ENCODE measurements around the gene PRCC. TPM values are rescaled to one million over a fixed set of nuclear protein-coding genes. Genes with fewer than 3 reads are reported as not detected.

PRCC gene
- total RNA-seq, 4 donors from 2014 or later, result 25.1 to 44.6 (median 30.8) TPM

DNA sequence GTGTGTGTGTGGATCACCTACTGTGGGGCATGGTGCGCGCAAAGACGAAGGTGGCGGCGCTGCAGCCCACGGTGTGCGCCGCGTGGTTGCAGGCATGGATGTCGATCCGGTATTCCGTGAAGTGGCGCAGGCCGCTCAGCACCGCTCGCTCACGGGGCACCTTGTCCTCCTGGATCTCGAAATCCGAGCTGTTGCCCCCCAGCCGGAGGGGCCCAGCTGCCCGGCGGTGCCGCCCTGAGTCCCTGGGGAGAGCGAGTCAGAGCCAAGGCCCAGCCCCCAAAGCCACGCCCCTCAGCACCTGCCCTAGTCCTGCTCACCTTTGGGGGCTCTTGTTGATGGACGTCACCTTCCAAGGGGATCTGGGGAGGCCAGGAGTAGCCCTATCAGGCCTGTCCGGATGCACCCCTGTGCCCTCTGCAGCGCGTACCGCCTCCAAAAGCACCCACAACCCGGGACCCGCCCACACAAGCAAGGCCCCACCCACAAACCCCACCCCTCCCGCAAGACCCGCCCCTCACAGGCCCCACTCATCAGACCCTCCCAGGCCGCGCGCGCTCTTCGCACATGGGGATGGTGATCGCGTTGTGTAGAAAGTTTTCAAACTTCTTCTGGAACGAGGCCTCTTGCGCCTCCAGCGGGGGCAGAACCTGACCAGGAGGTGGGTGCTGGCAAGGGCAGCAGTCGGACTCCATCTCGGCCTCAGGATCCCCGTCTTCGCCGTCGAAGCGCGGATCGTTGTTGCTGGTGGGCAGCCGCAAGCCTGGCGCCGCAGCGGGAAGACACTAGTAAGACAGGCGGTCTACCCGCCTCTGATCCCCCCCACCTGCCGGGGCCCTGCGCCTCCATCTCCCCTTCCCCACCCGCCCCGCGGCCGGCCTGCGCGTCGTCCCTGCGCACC lies 78.0 kb downstream of the PRCC start:
- WGBS, 2 donors, result 13 to 26% methylated on average over 38 to 41 of the region's 69 CpGs
- Histone ChIP-seq H3K27me3 (peaks cover 0 to 84% of the 10 kb centered on the region in 2 donors), H3K4me1 (peaks cover 0 to 22% (median 0%) of the 10 kb centered on the region in 4 donors), H3K9me3 (no peaks in the 10 kb centered on the region), H3K36me3 (no peaks in the 10 kb centered on the region), H3K27ac (no peak overlapping the region), H3K4me3 (no peak overlapping the region)
- DNase-seq (ENCODE audit: low spot score in 2 of 2), result no peak
- TF ChIP-seq POLR2A (IDR thresholded peaks at IDR 0.05) (no peak), EP300 (IDR thresholded peaks at IDR 0.05) (no peak)
- TF ChIP-seq, protein P1, sequence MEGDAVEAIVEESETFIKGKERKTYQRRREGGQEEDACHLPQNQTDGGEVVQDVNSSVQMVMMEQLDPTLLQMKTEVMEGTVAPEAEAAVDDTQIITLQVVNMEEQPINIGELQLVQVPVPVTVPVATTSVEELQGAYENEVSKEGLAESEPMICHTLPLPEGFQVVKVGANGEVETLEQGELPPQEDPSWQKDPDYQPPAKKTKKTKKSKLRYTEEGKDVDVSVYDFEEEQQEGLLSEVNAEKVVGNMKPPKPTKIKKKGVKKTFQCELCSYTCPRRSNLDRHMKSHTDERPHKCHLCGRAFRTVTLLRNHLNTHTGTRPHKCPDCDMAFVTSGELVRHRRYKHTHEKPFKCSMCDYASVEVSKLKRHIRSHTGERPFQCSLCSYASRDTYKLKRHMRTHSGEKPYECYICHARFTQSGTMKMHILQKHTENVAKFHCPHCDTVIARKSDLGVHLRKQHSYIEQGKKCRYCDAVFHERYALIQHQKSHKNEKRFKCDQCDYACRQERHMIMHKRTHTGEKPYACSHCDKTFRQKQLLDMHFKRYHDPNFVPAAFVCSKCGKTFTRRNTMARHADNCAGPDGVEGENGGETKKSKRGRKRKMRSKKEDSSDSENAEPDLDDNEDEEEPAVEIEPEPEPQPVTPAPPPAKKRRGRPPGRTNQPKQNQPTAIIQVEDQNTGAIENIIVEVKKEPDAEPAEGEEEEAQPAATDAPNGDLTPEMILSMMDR (IDR thresholded peaks at IDR 0.05), result no peak

- no peak for DNase-seq (ENCODE audit: low spot score in 2 of 2)
- TF ChIP-seq, protein P1 (IDR thresholded peaks at IDR 0.05), result no peak
- TF ChIP-seq EP300 (IDR thresholded peaks at IDR 0.05), result no peak
- no peak for TF ChIP-seq POLR2A (IDR thresholded peaks at IDR 0.05)
- H3K9me3 ChIP-seq, result no peaks in the 10 kb centered on the region
- peaks cover 0 to 84% of the 10 kb centered on the region in 2 donors for H3K27me3 ChIP-seq
- H3K36me3 ChIP-seq, result no peaks in the 10 kb centered on the region
- no peak overlapping the region for H3K27ac ChIP-seq
- H3K4me3 ChIP-seq, result no peak overlapping the region
- peaks cover 0 to 22% (median 0%) of the 10 kb centered on the region in 4 donors for H3K4me1 ChIP-seq
- WGBS, 2 donors, result 62 to 65% methylated on average over 17 to 18 of the region's 18 CpGs
Measured at GRCh38 chr1:156845953-156846545, 78.7 kb downstream of the PRCC start.

DNA sequence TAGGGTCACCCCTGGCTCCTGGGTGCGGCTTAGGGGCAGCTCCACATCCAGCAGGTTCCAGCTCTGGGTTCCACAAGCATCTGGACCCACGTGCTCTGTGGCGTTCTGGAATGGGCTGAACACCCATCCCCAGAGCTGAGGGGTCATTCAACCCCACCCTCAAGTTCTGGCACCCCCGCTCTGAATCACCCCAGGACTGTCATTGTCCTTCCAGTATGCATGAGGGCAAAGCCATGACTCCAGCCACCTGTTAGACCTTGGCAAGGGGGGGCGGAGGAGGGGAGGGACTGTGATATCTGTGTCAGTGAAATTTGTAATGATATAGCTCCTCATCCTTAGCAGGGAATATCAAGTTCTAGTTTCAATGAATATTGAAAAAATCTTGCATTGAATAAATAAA lies 79.3 kb downstream of the PRCC start:
- Histone ChIP-seq H3K4me1 (peaks cover 0 to 22% (median 0%) of the 10 kb centered on the region in 4 donors), H3K27me3 (peaks cover 0 to 82% of the 10 kb centered on the region in 2 donors), H3K27ac (no peak overlapping the region), H3K36me3 (no peaks in the 10 kb centered on the region), H3K9me3 (no peaks in the 10 kb centered on the region), H3K4me3 (no peak overlapping the region)
- no peak for DNase-seq (ENCODE audit: low spot score in 2 of 2)
- whole genome bisulfite sequencing, 2 donors, result 78 to 89% methylated on average over 4 to 5 of the region's 5 CpGs
- TF ChIP-seq, protein P1 (IDR thresholded peaks at IDR 0.05), result no peak
- TF ChIP-seq POLR2A (IDR thresholded peaks at IDR 0.05) (no peak), EP300 (IDR thresholded peaks at IDR 0.05) (no peak)

DNA sequence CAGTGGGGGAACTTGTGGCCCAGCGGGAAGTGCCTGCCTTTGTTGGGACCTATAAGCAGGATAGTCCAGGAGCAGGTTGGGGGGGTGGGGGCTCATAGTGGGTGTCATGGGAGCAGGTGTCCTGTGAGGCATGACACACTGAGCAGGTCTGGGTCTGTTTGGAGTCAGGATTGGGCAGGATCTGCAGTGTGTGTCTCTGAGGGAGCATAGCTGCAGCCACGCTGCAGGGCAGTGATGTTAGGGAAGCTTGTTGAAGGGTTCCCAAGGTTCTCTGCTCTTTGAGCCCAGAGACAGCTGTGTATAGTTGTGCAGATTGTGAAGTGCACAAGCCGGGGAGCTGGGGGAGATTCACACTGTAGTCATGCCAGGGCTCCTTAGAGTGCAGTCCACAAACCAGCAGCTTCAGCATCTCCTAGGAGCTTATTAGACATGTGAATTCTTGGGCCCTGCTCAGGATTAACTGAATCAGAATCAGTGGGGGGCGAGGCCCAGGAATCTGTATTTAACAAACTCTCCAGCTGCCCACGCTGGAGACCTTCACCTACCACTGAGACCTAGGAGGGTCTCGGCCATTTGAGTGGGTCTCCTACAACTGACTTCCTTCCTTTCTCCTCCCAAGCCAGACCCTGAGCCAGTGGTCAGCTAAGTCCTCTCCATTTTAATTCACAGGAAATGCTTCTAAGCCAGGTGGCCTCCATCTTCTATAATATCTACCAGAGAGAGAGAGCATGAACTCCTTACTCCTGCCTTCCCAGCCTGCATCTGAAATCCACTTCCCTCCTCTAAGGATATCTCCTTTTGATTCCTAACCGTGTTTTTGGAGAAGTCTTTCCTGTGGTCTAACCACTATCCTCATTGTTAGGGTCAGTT lies 80.5 kb downstream of the PRCC start:
- DNase-seq (ENCODE audit: low spot score in 2 of 2), result no peak
- WGBS, 2 donors, result 61 to 62% methylated on average over 7 of the region's 7 CpGs
- Histone ChIP-seq H3K9me3 (no peaks in the 10 kb centered on the region), H3K4me1 (peaks cover 0 to 30% (median 0%) of the 10 kb centered on the region in 4 donors), H3K27ac (no peak overlapping the region), H3K4me3 (no peak overlapping the region), H3K27me3 (peaks cover 0 to 74% of the 10 kb centered on the region in 2 donors), H3K36me3 (no peaks in the 10 kb centered on the region)
- TF ChIP-seq, protein P1 (IDR thresholded peaks at IDR 0.05), result no peak
- TF ChIP-seq POLR2A (IDR thresholded peaks at IDR 0.05) (no peak), EP300 (IDR thresholded peaks at IDR 0.05) (no peak)
